T follicular helper cell (primary cell): ENCODE results near the gene DCAF4L1.

Experiments
- DNase-seq: peaks from one replicate; pipeline ENCODE4 v3.0.0-alpha.2; 2020; ENCODE audit warnings: low read depth
- total RNA-seq, 2 experiments: gene quantifications; one replicate each; lab custom pipeline; 2026; lab: John Stamatoyannopoulos, UW

Gene DCAF4L1
- total RNA-seq, result 0.65 to 1.0 reads per million in 2 experiments

- no peak for DNase-seq
These were observed at the start of gene DCAF4L1 for GRCh38 chr4:41981456-41981855. Gene DCAF4L1, plus strand, starts transcription at chr4:41981756. Its CDS starts 37 bp downstream, at chr4:41981793.

DNA sequence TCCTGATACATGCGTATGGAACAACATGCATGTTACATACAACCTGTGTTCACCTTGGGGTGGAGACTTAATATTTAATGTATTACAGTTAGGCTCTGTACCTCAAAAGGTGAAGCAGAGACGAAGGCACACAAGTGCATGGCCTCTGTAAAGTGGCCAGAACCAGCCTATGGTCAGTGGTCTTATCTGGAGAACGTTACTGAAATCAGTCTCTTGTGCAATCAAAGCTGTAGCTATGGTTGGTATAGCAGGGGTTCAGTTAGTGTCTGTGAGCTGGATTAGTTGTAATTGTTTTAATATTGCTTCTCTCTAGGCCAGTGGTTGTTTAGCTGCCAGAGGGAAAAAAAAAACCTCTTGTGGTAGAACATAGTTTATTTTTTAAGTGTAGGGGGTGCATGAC is 48.6 kb upstream of the DCAF4L1 start:
- no peak for DNase-seq

DNA sequence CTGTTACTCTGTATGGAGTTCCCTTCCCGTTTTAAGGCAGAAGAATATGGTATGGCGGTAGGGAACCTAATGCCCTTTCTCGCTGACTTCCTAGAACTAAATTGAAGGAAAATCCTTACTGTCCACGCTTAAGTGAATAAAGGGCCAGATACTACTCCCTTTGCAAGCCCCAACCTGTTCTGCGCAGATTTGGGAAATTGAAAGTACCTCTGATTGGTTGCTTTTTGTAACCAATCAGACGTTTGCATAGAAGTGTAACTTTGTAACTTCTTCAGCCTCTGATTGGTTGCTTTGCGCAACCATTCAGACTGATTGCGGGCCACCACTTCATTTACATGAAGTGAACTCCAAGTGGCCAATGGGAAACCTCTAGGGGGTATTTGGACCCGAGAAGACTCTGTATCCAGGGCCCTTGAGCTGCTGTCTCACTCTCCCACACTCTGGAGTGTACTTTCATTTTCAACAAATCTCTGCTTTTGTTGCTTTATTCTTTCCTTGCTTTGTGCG is 47.5 kb upstream of the DCAF4L1 start:
- DNase-seq, result no peak

DNA sequence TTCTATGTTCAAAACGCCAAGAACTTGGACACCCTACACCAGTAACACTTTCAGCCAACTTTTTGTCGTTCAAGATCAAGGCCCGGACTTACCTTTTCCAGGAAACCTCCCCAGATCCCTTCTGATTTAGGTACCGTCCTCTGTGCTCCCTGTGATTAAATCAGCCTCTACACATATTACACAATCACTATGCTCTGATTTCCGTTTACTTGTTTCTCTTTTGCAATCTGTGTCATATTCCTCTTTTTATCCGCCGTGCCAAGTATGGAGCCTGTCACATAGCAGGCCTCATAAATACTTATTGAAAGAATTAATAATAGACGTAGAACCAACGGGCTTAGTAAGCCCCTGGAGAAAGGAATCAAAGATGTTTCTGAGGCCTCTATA is 47.0 kb upstream of the DCAF4L1 start:
- DNase-seq, result no peak

GRCh38 chr4:41934901-41935651 is 46.5 kb upstream of the DCAF4L1 start, which contains the start of gene TMEM33:
Gene TMEM33, plus strand, starts transcription at chr4:41935429. Its CDS starts 56 bp downstream, at chr4:41935485.
- peak; percentile 62 for DNase-seq

DNA sequence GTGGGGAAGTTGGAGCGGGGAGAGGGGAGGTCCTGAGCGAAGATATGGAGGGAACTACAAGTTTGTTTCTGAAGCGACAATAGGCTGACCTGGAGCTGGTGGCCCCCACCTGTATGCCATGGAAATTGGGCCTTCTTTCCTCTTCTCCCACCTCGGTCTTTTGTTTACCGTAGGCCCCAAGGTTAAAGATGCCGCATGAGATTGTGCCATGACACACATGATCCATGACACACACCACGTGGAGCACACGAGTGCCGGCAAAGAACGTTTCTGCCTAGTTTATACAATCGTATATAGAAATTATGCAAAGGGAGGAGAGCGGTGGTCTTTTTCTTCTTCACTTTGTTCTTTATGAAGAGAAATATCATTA is 45.9 kb upstream of the DCAF4L1 start:
- DNase-seq, result no peak

DNA sequence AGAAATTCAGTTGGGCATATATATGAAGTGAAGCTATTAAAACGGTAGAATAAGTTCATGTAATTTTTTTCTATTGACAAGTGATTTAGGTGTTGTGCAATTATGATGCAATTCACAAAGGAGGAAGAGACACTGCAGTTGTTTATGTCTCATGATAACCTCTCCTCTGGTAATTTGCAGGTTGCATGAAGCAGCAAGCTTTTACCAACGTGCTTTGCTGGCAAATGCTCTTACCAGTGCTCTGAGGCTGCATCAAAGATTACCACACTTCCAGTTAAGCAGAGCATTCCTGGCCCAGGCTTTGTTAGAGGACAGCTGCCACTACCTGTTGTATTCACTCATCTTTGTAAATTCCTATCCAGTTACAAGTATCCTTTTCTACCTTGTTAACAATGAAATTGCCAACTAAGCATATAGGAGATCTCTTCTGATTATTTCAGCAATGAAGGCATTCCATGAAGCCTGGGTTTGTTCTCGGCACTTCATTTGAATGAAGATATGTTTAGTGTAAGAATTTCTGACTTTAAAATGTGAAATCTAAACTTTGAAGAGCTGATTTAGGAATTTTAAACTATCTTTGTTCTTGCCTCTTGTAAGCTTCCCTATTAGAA is 42.4 kb upstream of the DCAF4L1 start:
- DNase-seq, result no peak

GRCh38 chr4:41940834-41941233 is 40.7 kb upstream of the DCAF4L1 start:
- no peak for DNase-seq

DNA sequence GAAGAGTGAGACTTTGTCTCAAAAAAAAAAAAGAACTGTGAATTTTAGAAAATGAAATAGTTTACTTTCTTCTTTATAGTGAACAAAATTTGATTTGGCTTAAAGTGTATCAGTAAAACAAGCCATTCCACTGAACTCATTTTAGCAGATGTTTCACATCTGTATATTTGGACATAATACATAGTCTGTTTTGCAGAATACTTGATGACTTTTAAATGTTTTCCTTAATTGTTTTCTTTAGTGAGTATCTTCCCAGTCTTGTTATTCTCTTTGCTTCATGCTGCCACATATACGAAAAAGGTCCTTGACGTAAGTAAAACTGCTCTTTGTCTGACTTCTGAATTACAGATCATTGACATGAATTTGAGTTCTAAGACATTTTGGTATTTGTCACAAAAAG is 38.0 kb upstream of the DCAF4L1 start:
- no peak for DNase-seq

DNA sequence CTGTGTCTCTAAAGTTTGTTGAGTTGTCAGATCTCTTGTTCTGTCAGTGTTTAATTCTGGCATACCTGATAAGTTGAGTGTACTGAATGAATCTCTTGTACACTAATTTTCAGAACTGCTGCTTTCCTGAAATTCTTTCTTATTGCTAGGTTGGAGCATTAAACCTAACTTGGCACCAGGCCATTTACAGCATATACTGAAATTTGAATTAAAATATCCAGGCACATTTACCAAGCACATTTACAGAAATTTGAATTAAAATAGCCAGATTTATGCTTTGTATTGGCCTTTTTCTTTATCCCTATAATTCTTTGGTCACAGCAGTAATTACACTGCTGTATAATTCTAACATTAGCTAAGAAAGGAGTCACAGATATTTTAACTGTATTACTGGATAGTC is 37.5 kb upstream of the DCAF4L1 start:
- DNase-seq, result no peak

GRCh38 chr4:41949531-41949930 is 32.0 kb upstream of the DCAF4L1 start:
- no peak for DNase-seq

- no peak for DNase-seq
These were observed 23.9 kb upstream of the DCAF4L1 start for GRCh38 chr4:41957634-41958033.

GRCh38 chr4:41963105-41963504 is 18.5 kb upstream of the DCAF4L1 start:
- DNase-seq, result no peak

- DNase-seq, result no peak
These were observed 17.2 kb upstream of the DCAF4L1 start for GRCh38 chr4:41964401-41964800.

DNA sequence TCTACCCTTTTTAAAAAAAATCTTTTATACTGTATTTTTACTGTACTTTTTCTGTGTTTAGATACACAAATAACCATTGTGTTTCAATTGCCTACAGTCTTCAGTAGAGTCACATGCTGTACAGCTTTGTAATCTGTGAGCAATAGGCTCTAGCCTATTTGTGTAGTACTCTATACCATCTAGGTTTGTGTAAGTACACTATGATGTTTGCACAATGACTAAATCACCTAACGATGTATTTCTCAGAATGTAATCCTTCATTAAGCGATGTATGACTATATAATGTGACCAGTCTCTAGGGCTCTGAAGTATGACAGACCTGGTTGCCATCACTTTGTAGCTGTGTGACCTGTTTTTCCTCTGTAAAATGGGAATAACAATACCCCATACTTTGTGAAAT is 14.2 kb upstream of the DCAF4L1 start:
- DNase-seq, result no peak

GRCh38 chr4:41969671-41970070 is 11.9 kb upstream of the DCAF4L1 start:
- no peak for DNase-seq

DNA sequence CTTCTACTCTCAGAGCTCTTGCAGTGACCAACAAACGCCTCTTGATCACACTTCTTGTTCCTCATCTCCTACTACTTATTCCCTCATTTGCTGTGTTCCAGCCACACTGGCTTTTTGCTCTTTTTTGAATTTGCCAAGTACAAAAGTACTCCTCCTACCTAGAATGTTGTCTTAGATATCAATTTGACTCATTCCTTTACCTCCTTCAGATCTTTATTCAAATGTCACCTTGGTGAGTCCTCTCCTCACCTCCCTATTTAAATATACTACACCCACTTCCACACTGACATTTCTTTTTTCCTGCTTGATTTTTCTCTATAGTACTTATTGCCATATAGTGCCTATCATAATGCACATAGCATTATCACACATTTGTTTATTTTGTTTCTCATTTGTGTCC is 6.2 kb upstream of the DCAF4L1 start:
- DNase-seq, result no peak

GRCh38 chr4:41976775-41977516 is 4.6 kb upstream of the DCAF4L1 start:
- DNase-seq, result no peak

DNA sequence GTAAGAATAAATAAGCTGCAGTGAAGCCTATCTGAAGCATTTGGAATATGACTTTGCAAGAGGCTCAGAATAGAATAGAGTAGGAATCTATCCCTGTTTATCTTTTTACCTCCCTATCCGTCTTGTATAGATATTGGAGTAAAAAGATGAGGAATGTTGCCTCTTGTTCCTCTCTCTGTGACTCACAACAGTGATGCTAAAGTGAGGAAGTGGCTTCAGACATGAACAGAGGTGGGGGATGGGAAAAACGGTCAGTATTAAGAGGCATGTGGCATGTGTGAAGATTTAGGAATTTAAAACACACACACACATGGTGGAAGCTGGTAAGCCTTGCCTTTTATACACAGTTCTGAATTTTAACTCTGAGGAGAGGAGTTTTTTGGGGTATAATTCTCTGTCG is 3.8 kb upstream of the DCAF4L1 start:
- DNase-seq, result no peak

- no peak for DNase-seq
These were observed 1.2 kb downstream of the DCAF4L1 start for GRCh38 chr4:41982716-41983115.

DNA sequence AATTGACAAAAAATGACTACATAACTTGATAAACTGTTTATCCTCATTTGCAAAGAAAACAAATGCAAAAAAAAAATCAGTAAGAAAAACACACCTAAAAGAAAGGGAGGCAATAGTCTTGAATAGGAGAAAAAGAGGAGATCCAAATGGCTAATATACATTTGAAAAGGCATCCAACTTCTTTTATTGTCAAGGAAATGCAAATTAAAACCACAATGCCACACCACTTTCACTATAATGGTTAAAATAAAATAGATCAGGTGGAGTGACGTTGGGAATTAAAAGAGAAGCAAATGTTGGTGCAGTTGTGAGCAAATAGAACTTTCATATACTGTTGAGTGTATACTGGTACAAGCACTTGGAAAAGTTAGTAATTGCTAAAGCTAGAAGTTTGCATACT is 3.6 kb downstream of the DCAF4L1 start:
- no peak for DNase-seq

GRCh38 chr4:41989994-41990364 is 8.4 kb downstream of the DCAF4L1 start:
- DNase-seq, result no peak
